Mucosa of rectum (tissue), 2 donors: ENCODE results near the gene AQP5.

ENCODE experiments used
- H3K27ac ChIP-seq, 2 donors: one replicate each; pipeline ENCODE4 v1.7.0; 2013; ENCODE audit warnings: inconsistent platforms in 2 of 2, low read depth in 2 of 2, low read length in 2 of 2
- H3K27me3 ChIP-seq, 2 donors: one replicate each; pipeline ENCODE4 v1.7.0; 2013; ENCODE audit warnings: low read length in 2 of 2; ENCODE audit not compliant: control insufficient read depth in 2 of 2, insufficient read depth in 2 of 2
- H3K36me3 ChIP-seq, 2 donors: one replicate each; pipeline ENCODE4 v1.7.0; 2013; ENCODE audit warnings: low read length in 2 of 2; ENCODE audit not compliant: control insufficient read depth in 2 of 2, insufficient read depth in 2 of 2
- H3K4me1 ChIP-seq, 2 donors: one replicate each; pipeline ENCODE4 v1.7.0; 2013; ENCODE audit warnings: low read length in 2 of 2, mild to moderate bottlenecking in 1 of 2; ENCODE audit not compliant: control insufficient read depth in 2 of 2, insufficient read depth in 2 of 2
- H3K4me3 ChIP-seq, 2 donors: one replicate each; pipeline ENCODE4 v1.7.0; 2013; ENCODE audit warnings: low read length in 2 of 2
- H3K9ac ChIP-seq, 2 donors: one replicate each; pipeline ENCODE4 v1.7.0; 2013; ENCODE audit warnings: low read length in 2 of 2, low read depth in 1 of 2, mild to moderate bottlenecking in 1 of 2
- H3K9me3 ChIP-seq, 2 donors: one replicate each; pipeline ENCODE4 v1.7.0; 2013; ENCODE audit warnings: low read length in 2 of 2; ENCODE audit not compliant: control insufficient read depth in 2 of 2
- donor health status: healthy.
- donor health status: Normal muscosa, but diverticular disease.

The AQP5 gene

DNA sequence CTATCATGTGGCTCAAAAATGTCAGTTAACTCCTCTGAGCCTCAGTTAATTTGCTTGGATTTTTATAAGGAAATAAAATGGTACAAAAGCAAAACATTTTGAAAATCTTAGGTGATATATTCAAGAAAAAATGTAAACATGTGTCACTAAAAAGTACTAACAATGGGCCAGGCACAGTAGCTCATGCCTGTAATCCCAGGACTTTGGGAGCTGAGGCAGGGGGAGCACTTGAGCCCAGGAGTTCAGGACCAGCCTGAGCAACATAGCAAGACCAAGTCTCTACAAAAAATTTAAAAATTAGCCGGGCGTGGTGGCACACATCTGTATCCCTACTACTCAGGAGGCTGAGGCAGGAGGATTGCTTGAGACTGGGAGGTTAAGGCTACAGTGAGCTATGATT, 36.8 kb downstream of the AQP5 start:
- no peak overlapping the region for H3K9ac ChIP-seq
- no peak overlapping the region for H3K27ac ChIP-seq
- peaks cover 3 to 21% of the 10 kb centered on the region in 2 donors for H3K36me3 ChIP-seq
- no peaks in the 10 kb centered on the region for H3K9me3 ChIP-seq
- no peaks in the 10 kb centered on the region for H3K27me3 ChIP-seq
- H3K4me1 ChIP-seq: no peaks in the 10 kb centered on the region
- H3K4me3 ChIP-seq: no peak overlapping the region

DNA sequence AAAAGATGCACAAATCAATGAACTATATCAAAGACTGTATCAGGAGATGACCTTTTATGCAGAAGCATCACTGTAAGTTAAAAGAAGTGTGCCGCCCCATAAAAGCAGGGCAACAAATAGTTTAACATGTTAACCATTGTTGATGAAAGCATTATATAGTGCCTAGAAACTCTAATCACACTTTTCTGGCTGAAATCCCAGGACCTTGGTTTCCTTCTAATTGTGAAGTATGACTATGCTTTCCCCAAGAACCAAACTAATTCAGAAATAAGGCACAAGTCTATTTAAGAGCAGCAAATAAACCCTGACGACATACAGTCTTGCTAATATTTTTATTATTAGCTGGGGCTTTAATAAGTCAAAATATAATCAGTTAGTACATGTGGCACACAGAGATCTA, 41.9 kb downstream of the AQP5 start:
- H3K36me3 ChIP-seq: peaks cover 5 to 22% of the 10 kb centered on the region in 2 donors
- no peak overlapping the region for H3K27ac ChIP-seq
- H3K9me3 ChIP-seq: no peaks in the 10 kb centered on the region
- no peak overlapping the region for H3K4me3 ChIP-seq
- H3K4me1 ChIP-seq: no peaks in the 10 kb centered on the region
- no peak overlapping the region for H3K9ac ChIP-seq
- H3K27me3 ChIP-seq: no peaks in the 10 kb centered on the region

- Histone ChIP-seq H3K9ac (no peak overlapping the region), H3K36me3 (peaks cover 5 to 17% of the 10 kb centered on the region in 2 donors), H3K27ac (no peak overlapping the region), H3K9me3 (no peaks in the 10 kb centered on the region), H3K4me1 (no peaks in the 10 kb centered on the region), H3K4me3 (no peak overlapping the region), H3K27me3 (no peaks in the 10 kb centered on the region)
Measured at GRCh38 chr12:50004696-50005095, 43.0 kb downstream of the AQP5 start.

DNA sequence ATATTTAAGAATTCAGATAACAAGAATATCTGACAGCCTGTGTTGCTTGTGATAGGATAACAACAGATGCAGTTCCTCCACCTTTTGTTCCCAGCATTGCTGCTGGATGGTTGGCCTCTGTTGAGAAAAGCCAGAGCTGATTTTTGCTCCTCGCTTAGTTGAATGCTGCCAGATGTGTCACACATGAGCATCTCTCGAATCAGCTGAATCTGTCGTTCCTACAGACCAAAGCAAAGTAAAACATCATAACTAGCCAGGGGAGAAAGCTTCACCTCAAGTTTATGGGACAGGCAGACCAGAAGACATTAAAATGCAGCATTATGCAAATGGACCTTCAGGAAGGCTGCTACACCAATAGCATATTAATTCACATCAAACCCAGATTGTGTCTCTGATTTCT, 43.5 kb downstream of the AQP5 start:
- no peak overlapping the region for H3K4me3 ChIP-seq
- H3K9me3 ChIP-seq: no peaks in the 10 kb centered on the region
- H3K27me3 ChIP-seq: no peaks in the 10 kb centered on the region
- no peaks in the 10 kb centered on the region for H3K4me1 ChIP-seq
- no peak overlapping the region for H3K9ac ChIP-seq
- no peak overlapping the region for H3K27ac ChIP-seq
- peaks cover 5 to 17% of the 10 kb centered on the region in 2 donors for H3K36me3 ChIP-seq

- H3K9ac ChIP-seq: no peak overlapping the region
- no peak overlapping the region for H3K4me3 ChIP-seq
- H3K27me3 ChIP-seq: no peaks in the 10 kb centered on the region
- H3K36me3 ChIP-seq: peaks cover 5 to 8% of the 10 kb centered on the region in 2 donors
- peak overlapping the region in 1 of 2 donors; percentile 7 for H3K27ac ChIP-seq
- H3K9me3 ChIP-seq: no peaks in the 10 kb centered on the region
- no peaks in the 10 kb centered on the region for H3K4me1 ChIP-seq
Measured at GRCh38 chr12:50006280-50006679, 44.6 kb downstream of the AQP5 start.

- no peak overlapping the region for H3K9ac ChIP-seq
Measured at GRCh38 chr12:50006754-50007442, 45.2 kb downstream of the AQP5 start.

DNA sequence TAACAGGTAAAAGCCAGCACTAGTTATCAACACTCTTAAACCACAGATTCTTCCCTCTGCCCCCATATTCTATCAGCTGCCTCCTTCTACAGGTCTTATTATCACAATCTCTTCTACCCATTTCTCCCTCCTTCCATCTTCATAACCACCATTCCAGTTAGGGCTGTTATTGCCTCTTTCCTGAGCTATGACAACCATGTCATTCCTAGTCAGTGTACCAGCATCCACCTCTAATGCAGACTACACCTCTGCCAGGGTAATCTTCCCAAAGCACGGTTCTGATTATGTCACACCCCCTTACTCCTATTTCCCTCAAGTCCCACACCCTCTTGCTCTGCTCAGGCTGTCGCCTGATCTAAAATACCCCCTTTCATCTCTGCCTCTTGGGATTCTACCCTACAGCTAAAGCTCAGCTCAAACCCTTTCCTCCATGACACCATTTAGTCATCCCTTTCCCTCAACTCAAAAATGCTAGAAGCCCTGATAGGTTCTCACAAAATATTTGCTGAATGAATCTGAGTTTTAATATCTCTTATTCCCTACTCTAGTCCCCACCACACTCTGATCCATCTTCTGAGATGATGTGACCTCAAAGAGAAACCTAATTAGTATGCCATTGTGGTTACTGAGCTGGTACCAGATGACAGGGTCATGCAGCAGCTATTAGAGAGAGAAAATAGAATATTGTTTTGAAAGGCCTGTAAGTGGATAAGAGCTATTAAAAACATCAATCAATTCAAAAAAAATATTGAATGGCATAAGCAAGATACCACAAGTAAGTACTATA, 51.9 kb downstream of the AQP5 start:
- Histone ChIP-seq H3K27ac (no peak overlapping the region), H3K9me3 (no peaks in the 10 kb centered on the region), H3K27me3 (no peaks in the 10 kb centered on the region), H3K4me3 (no peak overlapping the region), H3K36me3 (no peaks in the 10 kb centered on the region), H3K9ac (no peak overlapping the region), H3K4me1 (no peaks in the 10 kb centered on the region)

More at GRCh38 chr12:50006754-50007442, 45.2 kb downstream of the AQP5 start:
- no peak overlapping the region for H3K4me3 ChIP-seq
- H3K27ac ChIP-seq: peak overlapping the region in 1 of 2 donors; percentile 7
- H3K9me3 ChIP-seq: no peaks in the 10 kb centered on the region
- H3K27me3 ChIP-seq: no peaks in the 10 kb centered on the region
- peaks cover 5 to 8% of the 10 kb centered on the region in 2 donors for H3K36me3 ChIP-seq
- no peaks in the 10 kb centered on the region for H3K4me1 ChIP-seq

- Histone ChIP-seq H3K9ac (no peak overlapping the region), H3K9me3 (no peaks in the 10 kb centered on the region), H3K4me3 (no peak overlapping the region), H3K36me3 (no peaks in the 10 kb centered on the region), H3K4me1 (no peaks in the 10 kb centered on the region), H3K27ac (no peak overlapping the region), H3K27me3 (no peaks in the 10 kb centered on the region)
Measured at GRCh38 chr12:50014342-50014741, 52.7 kb downstream of the AQP5 start.
